OCI-LY7 (cell line): ENCODE results near the gene C1GALT1C1. TPM values are rescaled to one million over a fixed set of nuclear protein-coding genes. Genes with fewer than 3 reads are reported as not detected.
"Not testable (repeated sequence)": the region's sequence is repeated elsewhere in the genome, so short reads cannot be mapped to it uniquely, and the experiment has no call there.

Experiments used
- BruUV-seq: library from RNA; stranded (reverse); fragments of 400-500 nt; replicated peaks from 2 replicates; lab custom pipeline; 2021; lab: Mats Ljungman, UMichigan
- CTCF ChIA-PET: fragments of 300-600 bp; sonication (Branson Sonifier 250); formaldehyde crosslinking; loops from one replicate; lab custom pipeline; 2022; ENCODE audit warnings: antibody characterized with exemption; ENCODE audit not compliant: unreplicated experiment; lab: Charles Lee
- POLR2A ChIA-PET: fragments of 300-600 bp; sonication (Branson Sonifier 250); formaldehyde crosslinking; loops from one replicate; lab custom pipeline; 2022; ENCODE audit warnings: antibody characterized with exemption; lab: Charles Lee
- DNase-seq: peaks from one replicate; pipeline ENCODE4 v3.0.0-alpha.2; 2015; ENCODE audit warnings: low spot score
- H2AFZ ChIP-seq: fragments of 200-600 bp; sonication (generic), shearing (Covaris generic); 2 replicates; pipeline ENCODE4 v1.6.1; 2014; ENCODE audit warnings: mild to moderate bottlenecking, antibody characterized with exemption, low read length, moderate library complexity
- H3K27ac ChIP-seq: fragments of 200-600 bp; sonication (generic); 2 replicates; pipeline ENCODE4 v1.5.1; 2014; ENCODE audit warnings: mixed run types, low read depth, mild to moderate bottlenecking, moderate library complexity, low read length, inconsistent platforms; ENCODE audit not compliant: poor library complexity, severe bottlenecking
- H3K36me3 ChIP-seq: fragments of 200-600 bp; sonication (generic); 2 replicates; pipeline ENCODE4 v1.6.1; 2014; ENCODE audit warnings: mild to moderate bottlenecking, antibody characterized with exemption, low read length, moderate library complexity, mixed read lengths; ENCODE audit not compliant: insufficient read depth
- H3K4me1 ChIP-seq: fragments of 200-600 bp; sonication (generic); 2 replicates; pipeline ENCODE4 v1.5.1; 2014; ENCODE audit warnings: mild to moderate bottlenecking, low read length; ENCODE audit not compliant: insufficient read depth, poor library complexity, severe bottlenecking
- H3K4me2 ChIP-seq: fragments of 200-600 bp; sonication (generic); 2 replicates; pipeline ENCODE4 v1.6.1; 2014; ENCODE audit warnings: mild to moderate bottlenecking, low read length
- H3K4me3 ChIP-seq: fragments of 200-600 bp; sonication (generic); 2 replicates; pipeline ENCODE4 v1.5.1; 2014; ENCODE audit warnings: mild to moderate bottlenecking, low read depth, low read length; ENCODE audit not compliant: poor library complexity, severe bottlenecking
- H3K79me2 ChIP-seq: fragments of 200-600 bp; sonication (generic); 2 replicates; pipeline ENCODE4 v1.6.1; 2016; ENCODE audit warnings: low read depth, mild to moderate bottlenecking, low read length, moderate library complexity, mixed read lengths; ENCODE audit not compliant: insufficient read depth
- H3K9me2 ChIP-seq: fragments of 200-600 bp; sonication (generic); 2 replicates; pipeline ENCODE4 v1.6.1; 2016; ENCODE audit warnings: mild to moderate bottlenecking, low read length, mixed read lengths; ENCODE audit not compliant: insufficient read depth
- H3K9me3 ChIP-seq: fragments of 200-600 bp; sonication (generic); 2 replicates; pipeline ENCODE4 v1.6.1; 2014; ENCODE audit warnings: mild to moderate bottlenecking, mixed run types, low read length, mixed read lengths
- H4K20me1 ChIP-seq: fragments of 200-600 bp; sonication (generic); 2 replicates; pipeline ENCODE4 v1.6.1; 2014; ENCODE audit warnings: mild to moderate bottlenecking, antibody characterized with exemption, low read length, moderate library complexity, mixed read lengths; ENCODE audit not compliant: insufficient read depth
- EZH2phosphoT487 ChIP-seq: fragments of 200-600 bp; sonication (generic); IDR thresholded peaks from 2 replicates; pipeline ENCODE4 v1.6.1; 2018; ENCODE audit warnings: low read depth, borderline replicate concordance, mild to moderate bottlenecking, mixed run types, antibody characterized with exemption, low read length, moderate library complexity, mixed read lengths
- intact Hi-C: fragments of 100-400 bp; cut with micrococcal nuclease; formaldehyde crosslinking; loops from one replicate; pipeline ENCODE4 v1.10.0; 2022; ENCODE audit not compliant: unreplicated experiment
- total RNA-seq, 2 experiments: library from RNA; depleted of rRNA in 1 of 2; stranded (reverse); fragments of >200 nt in 1 of 2; shearing (Covaris generic) in 1 of 2; gene quantifications; 2 replicates each; pipeline ENCODE4 v1.2.3, GENCODE V29; 2014 to 2022
- TF ChIP-seq, protein P1 (sequence below): fragments of 200-600 bp; sonication (generic); conservative IDR thresholded peaks from 2 replicates; pipeline ENCODE4 v1.5.1; 2014; ENCODE audit warnings: mild to moderate bottlenecking, antibody characterized with exemption, low read length, moderate library complexity, mixed read lengths

The C1GALT1C1 gene
- total RNA-seq, 2 experiments from 2014 or later: 10.9 to 16.5 TPM

DNA sequence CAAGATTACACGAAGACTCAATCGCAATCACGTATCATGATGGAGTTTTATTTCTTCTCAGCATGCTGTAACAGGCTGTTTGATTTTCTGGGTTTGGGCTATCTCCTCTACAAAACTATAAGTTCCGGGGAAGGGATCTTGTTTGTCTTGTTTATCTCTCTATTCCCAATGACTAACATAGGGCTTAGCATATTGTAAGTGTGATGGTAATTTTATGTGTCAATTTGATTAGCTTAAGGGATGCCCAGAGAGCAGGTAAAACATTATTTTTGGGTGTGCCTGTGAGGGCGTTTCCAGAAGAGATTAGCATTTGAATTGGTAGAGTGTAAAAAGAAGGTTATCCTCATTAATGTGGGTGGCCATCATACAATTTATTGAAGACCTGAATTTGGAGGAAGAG is 32.8 kb upstream of the C1GALT1C1 start:
- POLR2A ChIA-PET: interaction anchor here (0.6 to 0.7 kb wide), 2 partner anchors 30 to 76 kb away, joined by 3 read pairs; no protein-coding TSS in a partner anchor
- Histone ChIP-seq H3K9me3 (no peaks in the 10 kb centered on the region), H3K79me2 (no peaks in the 10 kb centered on the region), H4K20me1 (no peaks in the 10 kb centered on the region), H2AFZ (no peak overlapping the region), H3K27ac (no peak overlapping the region), H3K36me3 (no peaks in the 10 kb centered on the region), H3K9me2 (no peaks in the 10 kb centered on the region), H3K4me1 (no peaks in the 10 kb centered on the region), H3K4me3 (no peak overlapping the region), H3K4me2 (no peak overlapping the region)
- no TSS peak for BruUV-seq
- DNase-seq: no peak
- CTCF ChIA-PET: interaction anchor here (0.9 to 1.2 kb wide), 2 partner anchors 90 to 164 kb away, joined by 3 to 4 read pairs; no protein-coding TSS in a partner anchor
- intact Hi-C loops: loop anchor here (1.0 to 5.0 kb wide), 2 partner anchors 110 to 165 kb away; no protein-coding TSS in a partner anchor
- no peak for TF ChIP-seq EZH2phosphoT487
- TF ChIP-seq, protein P1, sequence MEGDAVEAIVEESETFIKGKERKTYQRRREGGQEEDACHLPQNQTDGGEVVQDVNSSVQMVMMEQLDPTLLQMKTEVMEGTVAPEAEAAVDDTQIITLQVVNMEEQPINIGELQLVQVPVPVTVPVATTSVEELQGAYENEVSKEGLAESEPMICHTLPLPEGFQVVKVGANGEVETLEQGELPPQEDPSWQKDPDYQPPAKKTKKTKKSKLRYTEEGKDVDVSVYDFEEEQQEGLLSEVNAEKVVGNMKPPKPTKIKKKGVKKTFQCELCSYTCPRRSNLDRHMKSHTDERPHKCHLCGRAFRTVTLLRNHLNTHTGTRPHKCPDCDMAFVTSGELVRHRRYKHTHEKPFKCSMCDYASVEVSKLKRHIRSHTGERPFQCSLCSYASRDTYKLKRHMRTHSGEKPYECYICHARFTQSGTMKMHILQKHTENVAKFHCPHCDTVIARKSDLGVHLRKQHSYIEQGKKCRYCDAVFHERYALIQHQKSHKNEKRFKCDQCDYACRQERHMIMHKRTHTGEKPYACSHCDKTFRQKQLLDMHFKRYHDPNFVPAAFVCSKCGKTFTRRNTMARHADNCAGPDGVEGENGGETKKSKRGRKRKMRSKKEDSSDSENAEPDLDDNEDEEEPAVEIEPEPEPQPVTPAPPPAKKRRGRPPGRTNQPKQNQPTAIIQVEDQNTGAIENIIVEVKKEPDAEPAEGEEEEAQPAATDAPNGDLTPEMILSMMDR: no peak

DNA sequence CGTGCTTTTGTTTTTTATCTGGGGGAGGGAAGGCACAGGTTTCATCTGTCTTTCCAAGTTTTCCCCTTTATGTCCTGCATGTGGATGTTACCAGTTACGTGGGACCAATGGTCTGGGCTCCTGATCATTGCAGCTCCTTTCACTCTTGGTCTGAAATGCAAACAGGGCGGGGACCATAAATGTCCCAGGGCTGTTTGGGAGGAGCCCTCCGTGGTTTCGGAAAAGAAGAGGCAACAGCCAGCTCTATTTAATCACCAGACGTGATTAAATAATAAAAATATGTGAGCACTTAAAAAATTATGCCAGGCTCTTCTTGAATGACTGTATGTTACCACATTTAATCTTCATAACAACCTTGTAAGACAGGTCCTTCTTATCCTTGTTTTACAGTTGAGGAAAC is 30.8 kb upstream of the C1GALT1C1 start:
- POLR2A ChIA-PET: interaction anchor here (0.7 kb wide), 1 partner anchor 10 kb away, joined by 3 read pairs; no protein-coding TSS in a partner anchor
- BruUV-seq: no TSS peak
- Histone ChIP-seq H3K36me3 (no peaks in the 10 kb centered on the region), H3K4me1 (no peaks in the 10 kb centered on the region), H4K20me1 (no peaks in the 10 kb centered on the region), H3K79me2 (no peaks in the 10 kb centered on the region), H3K4me2 (no peak overlapping the region), H3K27ac (no peak overlapping the region), H3K9me2 (no peaks in the 10 kb centered on the region), H3K9me3 (no peaks in the 10 kb centered on the region), H3K4me3 (no peak overlapping the region), H2AFZ (no peak overlapping the region)
- DNase-seq: no peak
- intact Hi-C loops: loop anchor here (5.0 kb wide), 1 partner anchor 112 kb away; no protein-coding TSS in a partner anchor
- CTCF ChIA-PET: interaction anchor here (0.6 kb wide), 1 partner anchor 88 kb away, joined by 4 read pairs; no protein-coding TSS in a partner anchor
- TF ChIP-seq, protein P1: no peak
- no peak for TF ChIP-seq EZH2phosphoT487

DNA sequence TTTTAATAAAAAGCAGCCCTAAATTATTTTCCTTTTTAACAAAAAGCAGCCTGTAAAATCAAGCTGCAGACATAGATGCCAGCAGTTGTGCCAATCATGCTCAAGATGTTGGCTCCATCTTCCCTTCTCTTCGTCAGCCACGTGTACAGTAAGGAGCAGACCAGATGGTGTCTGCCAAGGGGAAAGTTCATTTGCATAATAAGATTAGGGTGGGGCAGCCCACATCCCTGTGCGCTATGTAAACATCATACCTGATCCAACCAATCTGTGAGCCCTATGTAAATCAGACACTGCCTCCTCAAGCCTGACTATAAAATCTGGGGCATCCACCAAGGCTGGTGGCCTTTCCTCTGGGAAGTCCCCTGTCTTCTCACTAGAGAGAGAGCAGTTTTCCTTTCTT is 23.1 kb upstream of the C1GALT1C1 start:
- no peak for TF ChIP-seq EZH2phosphoT487
- TF ChIP-seq, protein P1: no peak
- H3K4me1 ChIP-seq: peaks cover 19% of the 10 kb centered on the region
- no peak overlapping the region for H2AFZ ChIP-seq
- ChIA-PET POLR2A (no interaction called here), CTCF (no interaction called here)
- H4K20me1 ChIP-seq: no peaks in the 10 kb centered on the region
- no peak overlapping the region for H3K27ac ChIP-seq
- intact Hi-C loops: no loop called here
- no peaks in the 10 kb centered on the region for H3K79me2 ChIP-seq
- H3K36me3 ChIP-seq: no peaks in the 10 kb centered on the region; the same call in 1 of the 2 replicates
- H3K4me2 ChIP-seq: no peak overlapping the region
- no peaks in the 10 kb centered on the region for H3K9me3 ChIP-seq
- DNase-seq: no peak
- no peaks in the 10 kb centered on the region for H3K9me2 ChIP-seq
- BruUV-seq: no TSS peak
- H3K4me3 ChIP-seq: no peak overlapping the region

DNA sequence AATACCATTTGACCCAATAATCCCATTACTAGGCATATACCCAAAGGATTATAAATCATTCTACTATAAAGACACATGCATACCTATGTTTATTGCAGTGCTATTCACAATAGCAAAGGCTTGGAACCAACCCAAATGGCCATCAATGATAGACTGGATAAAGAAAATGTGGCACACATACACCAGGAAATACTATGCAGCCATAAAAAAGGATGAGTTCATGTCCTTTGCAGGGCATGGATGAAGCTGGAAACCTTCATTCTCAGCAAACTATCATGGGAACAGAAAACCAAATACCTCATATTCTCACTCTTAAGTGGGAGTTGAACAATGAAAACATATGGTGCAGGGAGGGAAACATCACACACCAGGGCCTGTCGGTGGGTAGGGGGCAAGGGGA is 22.4 kb upstream of the C1GALT1C1 start:
- H3K9me2 ChIP-seq, H3K36me3 ChIP-seq, DNase-seq, H3K79me2 ChIP-seq, H3K4me2 ChIP-seq, H4K20me1 ChIP-seq, H3K9me3 ChIP-seq, H3K4me3 ChIP-seq, H3K27ac ChIP-seq, H2AFZ ChIP-seq, CTCF ChIA-PET, BruUV-seq, intact Hi-C loops: not testable (repeated sequence)
- POLR2A ChIA-PET: interaction anchor here (0.6 kb wide), 1 partner anchor 173 kb away, joined by 3 read pairs; no protein-coding TSS in a partner anchor
- H3K4me1 ChIP-seq: peaks cover 19% of the 10 kb centered on the region
